Ascending aorta (tissue), 2 donors: ENCODE results near the gene DOK1. TPM values are rescaled to one million over a fixed set of nuclear protein-coding genes. Genes with fewer than 3 reads are reported as not detected.

Experiments
- DNase-seq, 2 donors: peaks; one replicate each; pipeline ENCODE4 v3.0.0-alpha.2; 2019; ENCODE audit warnings: low spot score in 2 of 2
- H3K27ac ChIP-seq, 2 donors: fragments of 200-600 bp; sonication (generic); one replicate each; pipeline ENCODE4 v1.5.1; 2016 to 2017; ENCODE audit warnings: mild to moderate bottlenecking in 1 of 2
- H3K27me3 ChIP-seq: fragments of 200-600 bp; sonication (generic); one replicate; pipeline ENCODE4 v1.5.1; 2017
- H3K36me3 ChIP-seq, 2 donors: fragments of 200-600 bp; sonication (generic); one replicate each; pipeline ENCODE4 v1.5.1; 2016
- H3K4me1 ChIP-seq, 2 donors: fragments of 200-600 bp; sonication (generic); one replicate each; pipeline ENCODE4 v1.5.1; 2016 to 2017; ENCODE audit warnings: mild to moderate bottlenecking in 1 of 2
- H3K4me3 ChIP-seq, 2 donors: fragments of 200-600 bp; sonication (generic); one replicate each; pipeline ENCODE4 v1.5.1; 2016 to 2017; ENCODE audit warnings: mild to moderate bottlenecking in 1 of 2
- H3K9me3 ChIP-seq, 2 donors: fragments of 200-600 bp; sonication (generic); one replicate each; pipeline ENCODE4 v1.5.1; 2016
- CTCF ChIP-seq, 3 experiments: fragments of 200-600 bp in 2 of 3; fragments of 450-650 bp in 1 of 3; sonication (generic) in 2 of 3; IDR thresholded peaks; one replicate each; pipeline ENCODE4 v1.5.1; 2016 to 2019; ENCODE audit warnings: antibody characterized with exemption in 3 of 3, mild to moderate bottlenecking in 1 of 3, moderate library complexity in 1 of 3
- intact Hi-C: fragments of 100-400 bp; cut with DNase I; formaldehyde crosslinking; loops from one replicate; pipeline ENCODE4 v1.15.1; 2023
- total RNA-seq: library from RNA; depleted of rRNA; stranded (reverse); fragments of >200 nt; gene quantifications from one replicate; pipeline ENCODE4 v1.1.0, GENCODE V29; 2016

The DOK1 gene
- total RNA-seq, 1 donor from 2014 or later = 68.1 TPM

GRCh38 chr2:74572178-74572925, 17.8 kb downstream of the DOK1 start:
- H3K4me3 ChIP-seq = no peak overlapping the region
- no peaks in the 10 kb centered on the region for H3K36me3 ChIP-seq
- H3K27me3 ChIP-seq = no peaks in the 10 kb centered on the region
- no peaks in the 10 kb centered on the region for H3K9me3 ChIP-seq
- DNase-seq = no peak
- H3K4me1 ChIP-seq = peaks cover 0 to 8% of the 10 kb centered on the region in 2 donors
- no peak overlapping the region for H3K27ac ChIP-seq
- intact Hi-C loops = no loop called here
- TF ChIP-seq CTCF (IDR thresholded peaks at IDR 0.05) = no peak

- Histone ChIP-seq H3K36me3 (no peaks in the 10 kb centered on the region), H3K9me3 (no peaks in the 10 kb centered on the region), H3K4me1 (no peaks in the 10 kb centered on the region), H3K4me3 (no peak overlapping the region), H3K27ac (no peak overlapping the region), H3K27me3 (no peaks in the 10 kb centered on the region)
- TF ChIP-seq CTCF (IDR thresholded peaks at IDR 0.05) = no peak
- DNase-seq = no peak
- intact Hi-C loops = no loop called here
These were observed 19.4 kb downstream of the DOK1 start for GRCh38 chr2:74573747-74574562.

- no peaks in the 10 kb centered on the region for H3K9me3 ChIP-seq
- DNase-seq = no peak
- H3K36me3 ChIP-seq = no peaks in the 10 kb centered on the region
- intact Hi-C loops = no loop called here
- H3K4me1 ChIP-seq = no peaks in the 10 kb centered on the region
- no peaks in the 10 kb centered on the region for H3K27me3 ChIP-seq
- TF ChIP-seq CTCF (IDR thresholded peaks at IDR 0.05) = no peak
- H3K4me3 ChIP-seq = no peak overlapping the region
- H3K27ac ChIP-seq = no peak overlapping the region
These were observed 20.8 kb downstream of the DOK1 start for GRCh38 chr2:74575320-74575719.

GRCh38 chr2:74576211-74576862, 21.8 kb downstream of the DOK1 start:
- Histone ChIP-seq H3K36me3 (no peaks in the 10 kb centered on the region), H3K27ac (no peak overlapping the region), H3K4me3 (no peak overlapping the region), H3K4me1 (no peaks in the 10 kb centered on the region), H3K9me3 (no peaks in the 10 kb centered on the region), H3K27me3 (no peaks in the 10 kb centered on the region)
- intact Hi-C loops = no loop called here
- TF ChIP-seq CTCF (IDR thresholded peaks at IDR 0.05) = no peak
- no peak for DNase-seq

- Histone ChIP-seq H3K9me3 (no peaks in the 10 kb centered on the region), H3K36me3 (no peaks in the 10 kb centered on the region), H3K4me3 (no peak overlapping the region), H3K27me3 (no peaks in the 10 kb centered on the region), H3K27ac (no peak overlapping the region), H3K4me1 (no peaks in the 10 kb centered on the region)
- no peak for DNase-seq
- no peak for TF ChIP-seq CTCF (IDR thresholded peaks at IDR 0.05)
- intact Hi-C loops = no loop called here
These were observed 22.3 kb downstream of the DOK1 start for GRCh38 chr2:74576863-74577229.
